Heart right ventricle (tissue), 16 donors: ENCODE results near the gene UBASH3B. TPM values are rescaled to one million over a fixed set of nuclear protein-coding genes. Genes with fewer than 3 reads are reported as not detected.

ENCODE experiments used
- ATAC-seq, 8 donors: fragments of 200-7000 bp; cut with Tn5 transposase; one replicate each; pipeline ENCODE4 v1.9.1; 2020; ENCODE audit warnings: mild to moderate bottlenecking in 8 of 8, moderate library complexity in 8 of 8, moderate number of reproducible peaks in 1 of 8
- DNase-seq, 2 donors: peaks; one replicate each; pipeline ENCODE4 v3.0.0-alpha.2; 2020
- H3K27ac ChIP-seq, 10 donors: fragments of 200-600 bp; sonication (generic) in 2 of 10; one replicate each; pipeline versions ENCODE4 v1.5.0 to v1.8.0; 2020 to 2022; ENCODE audit warnings: mild to moderate bottlenecking in 3 of 10
- H3K27me3 ChIP-seq, 7 donors: fragments of 200-600 bp; one replicate each; pipeline ENCODE4 v1.8.0; 2021 to 2022; ENCODE audit warnings: mild to moderate bottlenecking in 2 of 7
- H3K36me3 ChIP-seq, 9 donors: fragments of 200-600 bp; sonication (generic) in 1 of 9; one replicate each; pipeline versions ENCODE4 v1.5.0 to v1.8.0; 2020 to 2022; ENCODE audit warnings: mild to moderate bottlenecking in 2 of 9
- H3K4me1 ChIP-seq, 9 donors: fragments of 200-600 bp; sonication (generic) in 1 of 9; one replicate each; pipeline versions ENCODE4 v1.5.0 to v1.8.0; 2020 to 2022; ENCODE audit warnings: mild to moderate bottlenecking in 4 of 9
- H3K4me3 ChIP-seq, 10 donors: fragments of 200-600 bp; sonication (generic) in 2 of 10; one replicate each; pipeline versions ENCODE4 v1.5.0 to v1.8.0; 2020 to 2022; ENCODE audit warnings: mild to moderate bottlenecking in 7 of 10, moderate library complexity in 2 of 10
- H3K9me3 ChIP-seq, 11 donors: fragments of 200-600 bp in 10 of 11; sonication (generic) in 2 of 11; one replicate each; pipeline versions ENCODE4 v1.5.0 to v1.8.0; 2013 to 2022; ENCODE audit warnings: mild to moderate bottlenecking in 2 of 11, control low read depth in 1 of 11, moderate library complexity in 1 of 11
- WGBS, 2 donors: extraction: QIAGEN DNeasy Blood & Tissue Kit; methylation state at CpG; one replicate each; pipeline ENCODE4 v1.1.7; 2013; ENCODE audit warnings: inconsistent platforms in 1 of 2; 5-methylcytosine and 5-hydroxymethylcytosine counted together
- intact Hi-C, 10 donors: fragments of 100-400 bp; cut with DNase I; formaldehyde crosslinking; loops; one replicate each; pipeline versions ENCODE4 v1.11.1 to v1.14.2; 2022
- polyA plus RNA-seq, 2 donors: library from polyadenylated mRNA; stranded (reverse); fragments of 200-250 nt; gene quantifications; one replicate each; pipeline ENCODE4 v1.2.3, GENCODE V29; 2013
- total RNA-seq, 10 donors: library from RNA; stranded (reverse); fragmentation: NEBNext Ultra II Directional in 3 of 10; extraction: Animal tissue kit (Norgen Biotek cat#: 25700) in 3 of 10; gene quantifications; one replicate each; pipeline versions ENCODE4 v1.2.1 to v1.2.4, GENCODE V29; 2021 to 2023
- TF ChIP-seq, protein P1 (sequence below), 9 donors: fragments of 200-600 bp; sonication (generic) in 2 of 9; IDR thresholded peaks; one replicate each; pipeline versions ENCODE4 v1.5.0 to v1.8.0; 2021 to 2022; ENCODE audit warnings: antibody characterized with exemption in 9 of 9, mild to moderate bottlenecking in 5 of 9, moderate library complexity in 1 of 9
- donor health status: Arrhythmogenic right ventricular cardiomyopathy.
- donor health status: ischemic (EF 13 %, LVEDD 7.1; RV severe dilation, severe dysfunction).
- donor health status: healthy with polysubstance abuse.
- donor health status: DM: no; HTN: yes; CAD: no.
- donor health status: DM: no; HTN: no; CAD: no.
- donor health status: ischemic (EF 25% LVEDD 6.9; RV normal size, moderate dysfunction).
- donor health status: ischemic (EF 25% LVEDD 5.7; RV mildly dilated, moderate dysfunction).
- donor health status: healthy.
- donor health status: DM: yes; HTN: yes; CAD: no.
- donor health status: Ischemic cardiomyopathy.
- donor health status: ischemic (EF 35%, LVEDD 5.7; RV mildly dilated, moderate dysfunction).
- donor health status: nonischemic (EF 11% LVEDD 7.7; RV severe dilation, severe dysfunction).
- donor health status: DM: yes; HTN: yes; CAD: no.
- donor health status: PGD.
- donor health status: ischemic (EF 29% LVEDD 5.4; RV normal size, mild dysfunction).
- donor health status: nonischemic (EF 23%, LVEDD 6.1; RV moderate dilation, normal function).

UBASH3B gene
- total and polyA plus RNA-seq, 12 donors, result 0.51 to 8.0 (median 1.5) TPM

DNA sequence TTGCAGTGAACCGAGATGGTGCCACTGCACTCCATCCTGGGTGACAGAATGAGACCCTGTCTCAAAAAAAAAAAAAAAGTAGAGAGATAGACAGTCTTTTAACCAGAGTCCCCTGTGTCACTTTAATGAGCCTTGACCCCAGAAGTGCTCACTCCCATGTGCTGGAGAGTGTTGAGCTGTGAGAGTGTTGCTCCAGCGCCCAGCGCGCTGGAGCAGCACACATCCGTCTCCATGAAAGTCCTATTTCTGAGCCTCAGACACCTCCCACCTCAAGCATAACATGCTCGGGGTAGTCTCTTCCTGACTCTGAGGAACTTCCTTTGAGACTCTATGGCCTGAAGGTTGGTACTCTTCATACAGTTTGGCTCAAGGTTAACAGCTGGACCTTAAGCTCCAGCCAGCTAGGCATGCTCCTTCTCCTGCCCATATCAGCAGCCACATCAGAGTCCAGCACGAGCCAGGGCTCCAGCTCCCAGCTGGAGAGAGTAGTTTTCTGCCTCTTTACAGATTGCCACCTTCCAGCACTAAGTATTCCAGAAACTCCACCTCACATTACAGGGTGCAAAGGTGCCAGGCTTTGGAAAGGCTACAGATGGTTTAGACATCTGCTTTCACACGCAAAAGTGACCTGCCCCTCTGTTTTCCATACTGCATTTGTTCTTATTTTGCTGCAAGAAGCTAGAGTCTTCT lies 29.4 kb upstream of the UBASH3B start:
- ATAC-seq (no peak), DNase-seq (no peak)
- WGBS, 2 donors, result 56 to 67% methylated on average over 8 of the region's 8 CpGs
- no peak overlapping the region for H3K4me3 ChIP-seq
- H3K36me3 ChIP-seq, result no peaks in the 10 kb centered on the region
- no peaks in the 10 kb centered on the region for H3K9me3 ChIP-seq
- no peak overlapping the region for H3K27ac ChIP-seq
- TF ChIP-seq, protein P1, sequence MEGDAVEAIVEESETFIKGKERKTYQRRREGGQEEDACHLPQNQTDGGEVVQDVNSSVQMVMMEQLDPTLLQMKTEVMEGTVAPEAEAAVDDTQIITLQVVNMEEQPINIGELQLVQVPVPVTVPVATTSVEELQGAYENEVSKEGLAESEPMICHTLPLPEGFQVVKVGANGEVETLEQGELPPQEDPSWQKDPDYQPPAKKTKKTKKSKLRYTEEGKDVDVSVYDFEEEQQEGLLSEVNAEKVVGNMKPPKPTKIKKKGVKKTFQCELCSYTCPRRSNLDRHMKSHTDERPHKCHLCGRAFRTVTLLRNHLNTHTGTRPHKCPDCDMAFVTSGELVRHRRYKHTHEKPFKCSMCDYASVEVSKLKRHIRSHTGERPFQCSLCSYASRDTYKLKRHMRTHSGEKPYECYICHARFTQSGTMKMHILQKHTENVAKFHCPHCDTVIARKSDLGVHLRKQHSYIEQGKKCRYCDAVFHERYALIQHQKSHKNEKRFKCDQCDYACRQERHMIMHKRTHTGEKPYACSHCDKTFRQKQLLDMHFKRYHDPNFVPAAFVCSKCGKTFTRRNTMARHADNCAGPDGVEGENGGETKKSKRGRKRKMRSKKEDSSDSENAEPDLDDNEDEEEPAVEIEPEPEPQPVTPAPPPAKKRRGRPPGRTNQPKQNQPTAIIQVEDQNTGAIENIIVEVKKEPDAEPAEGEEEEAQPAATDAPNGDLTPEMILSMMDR (IDR thresholded peaks at IDR 0.05), result no peak
- H3K27me3 ChIP-seq, result peaks cover 0 to 36% (median 7%) of the 10 kb centered on the region in 7 donors
- intact Hi-C loops, result loop anchor here in 3 of 10 donors (5.0 to 10.0 kb wide), 2 partner anchors 226 to 229 kb away; no protein-coding TSS in a partner anchor
- H3K4me1 ChIP-seq, result peaks cover 0 to 4% (median 0%) of the 10 kb centered on the region in 9 donors

DNA sequence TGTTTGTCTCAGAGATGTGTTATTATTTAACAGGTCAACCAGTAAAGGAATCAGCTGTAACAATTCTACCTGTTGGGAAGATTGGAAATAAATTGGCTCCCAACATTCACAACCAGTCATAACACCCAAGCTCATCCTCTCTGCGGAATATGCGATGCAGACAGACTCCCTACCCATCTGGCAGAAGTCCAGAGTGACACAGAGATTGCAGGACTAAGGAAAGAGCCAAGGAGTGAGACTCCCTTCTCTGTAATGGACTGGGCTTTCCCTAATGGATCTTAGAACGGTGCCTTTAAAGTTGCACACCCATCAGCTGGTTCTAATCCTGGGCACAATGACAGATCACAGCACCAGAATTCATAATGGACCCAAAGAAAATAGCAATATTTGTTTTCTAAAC lies 27.8 kb upstream of the UBASH3B start:
- intact Hi-C loops, result loop anchor here in 4 of 10 donors (2.0 to 10.0 kb wide), 3 partner anchors 225 to 229 kb away; no protein-coding TSS in a partner anchor

DNA sequence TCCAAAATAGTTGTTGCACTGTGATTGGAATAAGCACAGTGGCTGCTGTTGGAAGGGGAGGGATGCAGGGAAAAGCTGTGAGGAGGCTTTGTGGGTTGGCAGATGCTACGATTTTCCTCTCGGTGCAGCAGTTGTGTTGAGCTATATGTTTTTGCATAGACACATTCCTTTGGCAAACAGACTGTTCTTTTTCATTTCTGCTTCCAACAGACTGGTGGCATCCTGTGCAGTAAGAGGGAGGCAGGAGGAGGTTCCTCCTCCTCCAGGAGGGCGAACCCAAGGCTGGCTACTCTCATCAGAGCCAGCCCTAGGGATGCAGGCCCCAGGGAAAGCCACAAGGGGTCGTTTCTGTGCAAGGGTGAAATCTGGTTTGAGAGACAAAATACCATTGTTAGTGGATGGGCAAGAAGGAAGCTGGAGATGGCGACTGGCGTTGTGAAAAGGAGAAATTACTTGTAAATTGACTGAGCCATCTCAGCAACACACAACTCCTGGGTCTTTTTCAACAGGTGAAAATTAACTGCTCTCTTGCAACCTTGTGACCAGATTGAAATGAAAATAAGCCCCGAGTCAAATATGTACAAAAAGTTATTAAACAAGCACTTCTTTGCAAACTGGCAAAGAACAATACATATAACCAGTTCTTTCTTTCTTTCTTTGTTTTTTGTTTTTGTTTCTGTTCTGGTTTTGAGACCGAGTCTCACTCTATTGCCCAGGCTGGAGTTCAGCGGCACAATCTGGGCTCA lies 26.5 kb upstream of the UBASH3B start:
- no peaks in the 10 kb centered on the region for H3K9me3 ChIP-seq
- intact Hi-C loops, result loop anchor here in 5 of 10 donors (1.0 to 10.0 kb wide), 4 partner anchors 152 to 228 kb away; no protein-coding TSS in a partner anchor
- peaks cover 0 to 40% (median 20%) of the 10 kb centered on the region in 7 donors for H3K27me3 ChIP-seq
- H3K4me1 ChIP-seq, result peaks cover 0 to 7% (median 0%) of the 10 kb centered on the region in 9 donors
- no peak overlapping the region for H3K27ac ChIP-seq
- WGBS, 2 donors, result 44 to 47% methylated on average over 9 of the region's 9 CpGs
- TF ChIP-seq, protein P1 (IDR thresholded peaks at IDR 0.05), result peak; percentile 44 to 79 (median 74)
- peak in 7 of 8 donors; percentile 58 to 79 (median 67) for ATAC-seq
- H3K36me3 ChIP-seq, result no peaks in the 10 kb centered on the region
- H3K4me3 ChIP-seq, result no peak overlapping the region
- DNase-seq, result peak; percentile 48 to 57

More for the DNA sequence above, 27.8 kb upstream of the UBASH3B start:
- 72 to 76% methylated on average over 3 of the region's 3 CpGs for WGBS, 2 donors
- no peaks in the 10 kb centered on the region for H3K9me3 ChIP-seq
- TF ChIP-seq, protein P1 (IDR thresholded peaks at IDR 0.05), result no peak
- H3K36me3 ChIP-seq, result no peaks in the 10 kb centered on the region
- H3K27me3 ChIP-seq, result peaks cover 0 to 49% (median 20%) of the 10 kb centered on the region in 7 donors
- DNase-seq, result no peak
- no peak overlapping the region for H3K4me3 ChIP-seq
- no peak overlapping the region for H3K27ac ChIP-seq
- peaks cover 0 to 4% (median 0%) of the 10 kb centered on the region in 9 donors for H3K4me1 ChIP-seq
- ATAC-seq, result no peak

DNA sequence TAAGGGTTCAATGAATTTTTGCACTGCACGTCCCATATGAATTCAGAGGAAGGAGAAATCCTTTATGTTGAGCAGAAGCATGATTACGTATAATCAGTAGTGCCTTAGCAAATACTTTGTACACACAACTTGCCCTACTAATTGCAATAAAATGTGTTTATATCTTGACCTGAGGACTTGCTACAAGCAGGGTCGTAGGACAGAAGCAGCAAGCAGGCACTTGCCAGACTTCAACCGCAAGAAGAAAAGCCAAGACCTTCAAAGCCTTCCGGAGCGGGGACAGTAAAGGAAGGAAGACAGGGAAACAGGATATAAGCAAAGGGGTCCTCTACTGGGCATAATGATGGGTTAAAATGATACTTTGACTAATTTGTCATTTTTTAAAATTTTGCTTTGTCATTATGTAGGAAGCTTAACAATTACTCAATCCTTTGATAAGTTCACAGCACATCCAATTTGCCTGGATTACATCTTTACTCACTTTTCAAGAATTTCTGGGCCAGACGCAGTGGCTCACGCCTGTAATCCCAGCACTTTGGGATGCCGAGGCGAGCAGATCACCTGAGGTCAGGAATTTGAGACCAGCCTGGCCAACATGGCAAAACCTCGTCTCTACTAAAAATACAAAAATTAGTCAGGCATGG lies 23.2 kb upstream of the UBASH3B start:
- H3K4me1 ChIP-seq, result peaks cover 0 to 7% (median 0%) of the 10 kb centered on the region in 9 donors
- TF ChIP-seq, protein P1 (IDR thresholded peaks at IDR 0.05), result no peak
- WGBS, 2 donors, result 59 to 64% methylated on average over 11 of the region's 11 CpGs
- intact Hi-C loops, result loop anchor here in 9 of 10 donors (2.0 to 10.0 kb wide), 7 partner anchors 48 to 230 kb away; no protein-coding TSS in a partner anchor
- peaks cover 0 to 32% (median 20%) of the 10 kb centered on the region in 7 donors for H3K27me3 ChIP-seq
- DNase-seq, result no peak
- H3K36me3 ChIP-seq, result no peaks in the 10 kb centered on the region
- H3K4me3 ChIP-seq, result no peak overlapping the region
- H3K9me3 ChIP-seq, result no peaks in the 10 kb centered on the region
- ATAC-seq, result no peak
- no peak overlapping the region for H3K27ac ChIP-seq
